Loucy (cell line): Measurements from ENCODE around the gene YIPF1.
A peak's percentile ranks its signal among the peaks of the same experiment; 100 is the strongest.

ENCODE experiments used
- H2AFZ ChIP-seq: fragments of 200-600 bp; sonication (generic); 2 replicates; pipeline ENCODE4 v1.6.0; 2016; ENCODE audit warnings: antibody characterized with exemption, mild to moderate bottlenecking, low read length, moderate library complexity
- H3F3A ChIP-seq: fragments of 200-600 bp; 2 replicates; pipeline ENCODE4 v1.6.0; 2016; ENCODE audit warnings: antibody characterized with exemption, low read depth, mild to moderate bottlenecking
- H3K27me3 ChIP-seq: fragments of 200-600 bp; sonication (generic); 2 replicates; pipeline ENCODE4 v1.6.1; 2014; ENCODE audit warnings: low read length, mild to moderate bottlenecking; ENCODE audit not compliant: insufficient read depth, poor library complexity, severe bottlenecking
- H3K36me3 ChIP-seq: fragments of 200-600 bp; sonication (generic); 2 replicates; pipeline ENCODE4 v1.6.1; 2016; ENCODE audit warnings: low read length; ENCODE audit not compliant: insufficient read depth
- H3K4me1 ChIP-seq: fragments of 200-600 bp; sonication (generic); 2 replicates; pipeline ENCODE4 v1.5.1; 2014; ENCODE audit warnings: low read length, mild to moderate bottlenecking; ENCODE audit not compliant: insufficient read depth, poor library complexity, severe bottlenecking
- H3K4me2 ChIP-seq: fragments of 200-600 bp; sonication (generic); 2 replicates; pipeline ENCODE4 v1.6.0; 2014; ENCODE audit warnings: antibody characterized with exemption, low read length, low read depth, mild to moderate bottlenecking; ENCODE audit not compliant: poor library complexity, severe bottlenecking
- H3K4me3 ChIP-seq: fragments of 200-600 bp; sonication (generic); 2 replicates; pipeline ENCODE4 v1.5.1; 2014; ENCODE audit warnings: low read length, mild to moderate bottlenecking, mixed read lengths; ENCODE audit not compliant: poor library complexity, severe bottlenecking
- H3K79me2 ChIP-seq: fragments of 200-600 bp; sonication (generic); 2 replicates; pipeline ENCODE4 v1.6.1; 2014; ENCODE audit warnings: low read length; ENCODE audit not compliant: insufficient read depth
- H3K9ac ChIP-seq: fragments of 200-600 bp; sonication (generic); 2 replicates; pipeline ENCODE4 v1.6.0; 2014; ENCODE audit warnings: mild to moderate bottlenecking, low read depth, low read length, moderate library complexity; ENCODE audit not compliant: poor library complexity, severe bottlenecking
- H3K9me2 ChIP-seq: fragments of 200-600 bp; sonication (generic); replicated peaks from 2 replicates; pipeline ENCODE4 v1.6.1; 2016; ENCODE audit warnings: low read depth, low read length, mixed read lengths
- H3K9me3 ChIP-seq: fragments of 200-600 bp; sonication (generic); 2 replicates; pipeline ENCODE4 v1.6.1; 2014; ENCODE audit warnings: mild to moderate bottlenecking, antibody characterized with exemption, low read length, low read depth; ENCODE audit not compliant: insufficient read depth
- H4K20me1 ChIP-seq: fragments of 200-600 bp; sonication (generic); 2 replicates; pipeline ENCODE4 v1.6.0; 2014; ENCODE audit warnings: antibody characterized with exemption, low read length, mild to moderate bottlenecking; ENCODE audit not compliant: insufficient read depth, poor library complexity, severe bottlenecking
- CTCF ChIP-seq: fragments of 200-600 bp; sonication (generic); conservative IDR thresholded peaks from 2 replicates; pipeline ENCODE4 v1.5.1; 2014; ENCODE audit warnings: mild to moderate bottlenecking, antibody characterized with exemption, low read length
- EZH2phosphoT487 ChIP-seq: fragments of 200-600 bp; IDR thresholded peaks from 2 replicates; pipeline ENCODE4 v1.6.1; 2018; ENCODE audit warnings: antibody characterized with exemption, mild to moderate bottlenecking, moderate library complexity, borderline replicate concordance

The YIPF1 gene

DNA sequence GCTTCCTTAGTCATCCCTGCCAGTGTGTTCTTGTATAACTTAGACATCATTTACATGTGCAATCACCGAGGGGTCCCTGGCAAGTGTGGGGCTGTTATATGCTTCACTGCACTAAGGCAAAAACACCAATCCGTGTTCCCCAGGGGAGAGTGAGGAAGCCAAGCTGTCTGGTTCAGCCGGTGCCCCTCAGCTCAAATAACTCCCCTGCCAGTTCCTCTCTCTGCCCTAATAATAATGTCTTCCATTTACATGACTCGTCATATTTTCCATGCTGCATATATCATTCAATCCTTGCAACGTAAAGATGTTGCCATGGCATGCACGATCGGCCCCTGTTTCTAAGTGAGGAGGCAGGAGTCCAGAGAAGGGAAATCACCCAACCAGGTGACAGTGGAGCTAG lies 27.1 kb downstream of the YIPF1 start:
- no peaks in the 10 kb centered on the region for H3K9me3 ChIP-seq
- H3K27me3 ChIP-seq: no peaks in the 10 kb centered on the region
- no peaks in the 10 kb centered on the region for H3K9me2 ChIP-seq
- no peak overlapping the region for H2AFZ ChIP-seq
- TF ChIP-seq EZH2phosphoT487 (no peak), CTCF (no peak)
- H3K4me3 ChIP-seq: no peak overlapping the region
- no peak overlapping the region for H3K4me2 ChIP-seq
- H3F3A ChIP-seq: no peaks in the 10 kb centered on the region
- peaks cover 13% of the 10 kb centered on the region; the same call in 1 of the 2 replicates for H3K36me3 ChIP-seq
- H4K20me1 ChIP-seq: no peaks in the 10 kb centered on the region
- no peaks in the 10 kb centered on the region for H3K4me1 ChIP-seq
- H3K79me2 ChIP-seq: no peaks in the 10 kb centered on the region
- no peak overlapping the region for H3K9ac ChIP-seq

GRCh38 chr1:53860967-53861411 lies 28.6 kb downstream of the YIPF1 start:
- no peaks in the 10 kb centered on the region for H3K9me2 ChIP-seq
- H3K9me3 ChIP-seq: no peaks in the 10 kb centered on the region
- TF ChIP-seq EZH2phosphoT487: no peak
- TF ChIP-seq CTCF: peak; percentile 97
- no peaks in the 10 kb centered on the region for H3K79me2 ChIP-seq
- no peaks in the 10 kb centered on the region for H3K4me1 ChIP-seq
- no peak overlapping the region for H3K4me3 ChIP-seq
- peaks cover 8% of the 10 kb centered on the region; the same call in 1 of the 2 replicates for H3K36me3 ChIP-seq
- H4K20me1 ChIP-seq: no peaks in the 10 kb centered on the region
- H3K9ac ChIP-seq: no peak overlapping the region
- H3K4me2 ChIP-seq: no peak overlapping the region
- H2AFZ ChIP-seq: no peak overlapping the region
- no peaks in the 10 kb centered on the region for H3K27me3 ChIP-seq
- no peaks in the 10 kb centered on the region for H3F3A ChIP-seq

DNA sequence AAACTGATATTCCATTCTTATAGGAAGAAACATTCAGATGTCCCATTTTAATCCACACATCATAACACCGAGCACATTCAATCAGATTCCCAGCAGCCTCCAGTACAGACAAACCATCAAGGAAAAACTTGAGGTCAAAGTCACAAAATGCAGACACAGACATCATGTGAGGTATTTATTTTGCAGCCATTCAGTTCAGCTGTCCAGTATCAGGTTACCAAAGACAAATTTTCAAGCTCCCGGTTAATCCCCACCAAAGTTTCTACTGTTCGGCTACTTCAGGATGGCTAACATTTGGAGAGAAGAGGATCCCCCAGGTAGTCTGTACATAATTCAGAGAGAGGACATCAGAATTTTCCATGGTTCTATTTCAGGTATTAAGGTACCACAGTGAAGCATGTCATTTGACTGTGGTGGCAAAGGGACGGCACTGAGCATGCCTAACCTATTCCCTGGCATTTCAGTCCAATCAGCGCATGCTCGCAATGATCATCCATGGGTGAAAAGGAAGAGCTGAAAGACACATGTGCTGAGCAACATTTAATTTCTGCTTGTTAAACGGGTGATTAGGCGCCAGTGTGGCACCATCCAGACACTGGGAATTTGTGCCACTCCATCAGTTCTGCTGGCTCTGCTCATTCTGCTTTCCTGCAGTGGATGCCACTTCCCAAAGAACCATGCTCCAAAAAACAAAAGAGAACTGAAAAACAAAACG lies 37.9 kb downstream of the YIPF1 start:
- Histone ChIP-seq H2AFZ (no peak overlapping the region), H3K4me1 (no peaks in the 10 kb centered on the region), H3K27me3 (no peaks in the 10 kb centered on the region), H4K20me1 (no peaks in the 10 kb centered on the region), H3K79me2 (no peaks in the 10 kb centered on the region), H3F3A (no peaks in the 10 kb centered on the region), H3K9me3 (no peaks in the 10 kb centered on the region), H3K36me3 (peaks cover 28% of the 10 kb centered on the region; the same call in 1 of the 2 replicates), H3K9me2 (no peaks in the 10 kb centered on the region), H3K9ac (no peak overlapping the region), H3K4me3 (no peak overlapping the region), H3K4me2 (no peak overlapping the region)
- TF ChIP-seq EZH2phosphoT487: no peak
- TF ChIP-seq CTCF: no peak
